Mucosa of rectum (tissue), 2 donors: ENCODE measurements around the gene SAV1.

ENCODE experiments used
- H3K27ac ChIP-seq, 2 donors: one replicate each; pipeline ENCODE4 v1.7.0; 2013; ENCODE audit warnings: inconsistent platforms in 2 of 2, low read depth in 2 of 2, low read length in 2 of 2
- H3K27me3 ChIP-seq, 2 donors: one replicate each; pipeline ENCODE4 v1.7.0; 2013; ENCODE audit warnings: low read length in 2 of 2; ENCODE audit not compliant: control insufficient read depth in 2 of 2, insufficient read depth in 2 of 2
- H3K36me3 ChIP-seq, 2 donors: one replicate each; pipeline ENCODE4 v1.7.0; 2013; ENCODE audit warnings: low read length in 2 of 2; ENCODE audit not compliant: control insufficient read depth in 2 of 2, insufficient read depth in 2 of 2
- H3K4me1 ChIP-seq, 2 donors: one replicate each; pipeline ENCODE4 v1.7.0; 2013; ENCODE audit warnings: low read length in 2 of 2, mild to moderate bottlenecking in 1 of 2; ENCODE audit not compliant: control insufficient read depth in 2 of 2, insufficient read depth in 2 of 2
- H3K4me3 ChIP-seq, 2 donors: one replicate each; pipeline ENCODE4 v1.7.0; 2013; ENCODE audit warnings: low read length in 2 of 2
- H3K9ac ChIP-seq, 2 donors: one replicate each; pipeline ENCODE4 v1.7.0; 2013; ENCODE audit warnings: low read length in 2 of 2, low read depth in 1 of 2, mild to moderate bottlenecking in 1 of 2
- H3K9me3 ChIP-seq, 2 donors: one replicate each; pipeline ENCODE4 v1.7.0; 2013; ENCODE audit warnings: low read length in 2 of 2; ENCODE audit not compliant: control insufficient read depth in 2 of 2
- donor health status: healthy.
- donor health status: Normal muscosa, but diverticular disease.

The SAV1 gene

DNA sequence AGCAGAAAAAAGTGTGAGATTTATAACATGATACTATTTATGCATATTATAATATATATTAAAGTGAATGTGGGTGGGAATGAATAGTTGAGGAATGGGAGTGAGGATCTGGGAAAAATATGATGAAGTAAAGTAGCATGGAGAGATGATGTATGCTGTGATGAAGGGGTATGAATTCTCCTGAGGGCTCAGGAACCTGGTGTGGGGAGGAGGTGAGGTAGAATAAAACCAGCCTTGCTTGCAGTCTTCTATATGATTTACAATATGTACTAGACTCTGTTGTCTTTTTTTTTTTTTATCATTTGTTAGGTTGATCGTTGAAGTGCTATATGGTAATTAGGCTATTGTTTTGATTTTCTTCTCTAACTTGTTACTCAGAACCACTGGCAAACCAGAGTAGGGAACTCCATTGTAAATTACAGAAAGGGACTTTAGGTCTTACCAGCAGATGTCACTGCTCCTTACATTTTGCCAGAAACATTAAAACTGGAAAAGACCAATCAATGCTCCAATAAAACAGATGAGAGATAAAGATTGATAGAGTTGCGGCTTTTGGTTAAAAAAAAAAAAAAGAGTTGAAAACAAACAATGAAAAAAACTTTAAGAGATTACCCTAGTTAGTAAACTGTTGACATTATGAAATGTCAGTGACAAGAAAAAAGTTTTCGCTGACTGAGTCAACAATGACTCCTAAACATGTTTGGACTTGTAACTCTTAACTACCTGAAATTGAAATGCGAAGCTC, 68.2 kb downstream of the SAV1 start:
- Histone ChIP-seq H3K27ac (no peak overlapping the region), H3K4me3 (no peak overlapping the region), H3K4me1 (no peaks in the 10 kb centered on the region), H3K27me3 (no peaks in the 10 kb centered on the region), H3K36me3 (no peaks in the 10 kb centered on the region), H3K9me3 (no peaks in the 10 kb centered on the region), H3K9ac (no peak overlapping the region)

GRCh38 chr14:50598765-50599164, 69.3 kb downstream of the SAV1 start:
- no peaks in the 10 kb centered on the region for H3K36me3 ChIP-seq

GRCh38 chr14:50594577-50595316, 73.4 kb downstream of the SAV1 start:
- no peaks in the 10 kb centered on the region for H3K27me3 ChIP-seq
- H3K9me3 ChIP-seq, result no peaks in the 10 kb centered on the region
- no peak overlapping the region for H3K4me3 ChIP-seq
- H3K27ac ChIP-seq, result no peak overlapping the region
- peaks cover 0 to 3% of the 10 kb centered on the region in 2 donors for H3K36me3 ChIP-seq
- H3K4me1 ChIP-seq, result no peaks in the 10 kb centered on the region
- H3K9ac ChIP-seq, result no peak overlapping the region

More at GRCh38 chr14:50598765-50599164, 69.3 kb downstream of the SAV1 start:
- no peaks in the 10 kb centered on the region for H3K4me1 ChIP-seq
- H3K9me3 ChIP-seq, result no peaks in the 10 kb centered on the region
- H3K27ac ChIP-seq, result no peak overlapping the region
- H3K9ac ChIP-seq, result no peak overlapping the region
- no peaks in the 10 kb centered on the region for H3K27me3 ChIP-seq
- H3K4me3 ChIP-seq, result no peak overlapping the region

GRCh38 chr14:50590464-50590863, 77.6 kb downstream of the SAV1 start:
- H3K9me3 ChIP-seq, result no peaks in the 10 kb centered on the region
- H3K4me1 ChIP-seq, result no peaks in the 10 kb centered on the region
- H3K9ac ChIP-seq, result no peak overlapping the region
- no peak overlapping the region for H3K27ac ChIP-seq
- H3K36me3 ChIP-seq, result peaks cover 0 to 3% of the 10 kb centered on the region in 2 donors
- H3K4me3 ChIP-seq, result no peak overlapping the region
- no peaks in the 10 kb centered on the region for H3K27me3 ChIP-seq
